HG02943 (cell line): ENCODE measurements around the gene COL1A1.

Experiments used
- ATAC-seq: cut with Tn5 transposase; IDR thresholded peaks from one replicate; pipeline ENCODE4 v1.9.1; 2021; ENCODE audit warnings: mild to moderate bottlenecking, low read depth, moderate library complexity; ENCODE audit not compliant: unreplicated experiment

Gene COL1A1

GRCh38 chr17:50145532-50146229 lies 55.8 kb downstream of the COL1A1 start:
- no peak for ATAC-seq

GRCh38 chr17:50144845-50145531 lies 56.4 kb downstream of the COL1A1 start:
- no peak for ATAC-seq

- no peak for ATAC-seq
These were observed 57.1 kb downstream of the COL1A1 start for GRCh38 chr17:50144355-50144754.

GRCh38 chr17:50143461-50144176 lies 57.8 kb downstream of the COL1A1 start:
- no peak for ATAC-seq

GRCh38 chr17:50141745-50142110 lies 59.7 kb downstream of the COL1A1 start:
- no peak for ATAC-seq

- no peak for ATAC-seq
These were observed 60.2 kb downstream of the COL1A1 start for GRCh38 chr17:50141026-50141744.

- no peak for ATAC-seq
These were observed 61.2 kb downstream of the COL1A1 start for GRCh38 chr17:50139950-50140885.

- ATAC-seq, result no peak
These were observed 62.1 kb downstream of the COL1A1 start for GRCh38 chr17:50139185-50139783.

- ATAC-seq, result no peak
These were observed 64.4 kb downstream of the COL1A1 start for GRCh38 chr17:50137042-50137441.

GRCh38 chr17:50136096-50136687 lies 65.2 kb downstream of the COL1A1 start:
- ATAC-seq, result no peak

GRCh38 chr17:50135316-50136095 lies 65.9 kb downstream of the COL1A1 start:
- ATAC-seq, result no peak

GRCh38 chr17:50134206-50135110 lies 67.0 kb downstream of the COL1A1 start:
- no peak for ATAC-seq

- no peak for ATAC-seq
These were observed 67.7 kb downstream of the COL1A1 start for GRCh38 chr17:50133769-50134099.
